A549 (cell line): ENCODE results near the gene GRIA1.

Source experiments
- CEBPB ChIP-seq, 2 experiments: fragments of >200 bp in 1 of 2; sonication (Bioruptor Twin) in 1 of 2; formaldehyde crosslinking in 1 of 2; IDR thresholded peaks; 2 replicates each; pipeline ENCODE4 v1.6.1; 2012 to 2016
- CTCF ChIP-seq: fragments of >200 bp; sonication (Bioruptor Twin); formaldehyde crosslinking; IDR thresholded peaks from 3 replicates; pipeline ENCODE4 v1.5.1; 2016
- EHMT2 ChIP-seq: fragments of 200-600 bp; sonication (generic); IDR thresholded peaks from 2 replicates; pipeline ENCODE4 v1.6.1; 2016; ENCODE audit warnings: antibody characterized with exemption, low read depth, mild to moderate bottlenecking, moderate library complexity
- EP300 ChIP-seq, 2 experiments: fragments of >200 bp; sonication (Bioruptor Twin); formaldehyde crosslinking; IDR thresholded peaks; 2 replicates in 1 of 2; 3 replicates in 1 of 2; pipeline ENCODE4 v1.6.1; 2016 to 2017
- FOXS1 ChIP-seq: fragments of 250-450 bp; sonication (Bioruptor Pico); IDR thresholded peaks from 2 replicates; pipeline ENCODE4 v1.5.0; 2020; ENCODE audit warnings: mild to moderate bottlenecking, moderate library complexity
- MYC ChIP-seq: IDR thresholded peaks from 2 replicates; pipeline ENCODE4 v1.6.1; 2012; ENCODE audit warnings: mild to moderate bottlenecking, inconsistent platforms, low read length, improper control_type of control experiment, borderline replicate concordance
- POLR2A ChIP-seq: IDR thresholded peaks from 2 replicates; pipeline ENCODE4 v1.6.1; 2012; ENCODE audit warnings: mild to moderate bottlenecking, low read length
- RCOR1 ChIP-seq: fragments of 150-350 bp; IDR thresholded peaks from 2 replicates; pipeline ENCODE4 v1.6.1; 2014; ENCODE audit warnings: antibody characterized with exemption, low read length, low read depth
- TF ChIP-seq, protein P1 (sequence below): IDR thresholded peaks from 2 replicates; pipeline ENCODE4 v1.6.1; 2012
- TF ChIP-seq, protein P2 (sequence below): fragments of 450-650 bp; IDR thresholded peaks from 2 replicates; pipeline ENCODE4 v1.6.1; 2014; ENCODE audit warnings: antibody characterized with exemption
- TF ChIP-seq, protein P3 (sequence below): IDR thresholded peaks from 2 replicates; pipeline ENCODE4 v1.6.1; 2012; ENCODE audit warnings: low read depth, borderline replicate concordance
- TF ChIP-seq, protein P4 (sequence below): fragments of 200-600 bp; sonication (generic); IDR thresholded peaks from 2 replicates; pipeline ENCODE4 v1.6.1; 2016; ENCODE audit warnings: antibody characterized with exemption, mild to moderate bottlenecking, moderate library complexity

DNA sequence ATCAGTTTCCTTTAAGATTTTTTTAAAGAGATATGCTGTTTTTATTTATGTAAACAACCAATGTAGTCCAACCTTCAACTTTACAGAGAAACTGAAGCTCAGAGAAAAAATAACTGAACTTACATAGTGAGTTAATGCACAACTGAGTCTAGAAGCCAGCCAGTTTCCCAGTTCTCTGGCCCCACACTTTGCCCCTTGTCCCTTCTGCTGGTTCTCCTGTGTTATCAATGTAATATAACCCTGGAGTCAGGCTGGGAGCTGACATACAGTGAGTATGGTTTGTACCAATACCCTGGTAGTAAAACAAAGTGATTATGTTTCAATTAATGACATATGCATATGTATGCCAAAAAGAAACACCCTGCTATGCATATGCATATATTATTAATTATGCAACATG, 32.2 kb upstream of the GRIA1 start:
- no peak for TF ChIP-seq CTCF
- TF ChIP-seq EP300 (IDR thresholded peaks at IDR 0.05) = no peak
- TF ChIP-seq POLR2A = no peak
- TF ChIP-seq FOXS1 (CRISPR knock-in tag) = no peak
- TF ChIP-seq, protein P1, sequence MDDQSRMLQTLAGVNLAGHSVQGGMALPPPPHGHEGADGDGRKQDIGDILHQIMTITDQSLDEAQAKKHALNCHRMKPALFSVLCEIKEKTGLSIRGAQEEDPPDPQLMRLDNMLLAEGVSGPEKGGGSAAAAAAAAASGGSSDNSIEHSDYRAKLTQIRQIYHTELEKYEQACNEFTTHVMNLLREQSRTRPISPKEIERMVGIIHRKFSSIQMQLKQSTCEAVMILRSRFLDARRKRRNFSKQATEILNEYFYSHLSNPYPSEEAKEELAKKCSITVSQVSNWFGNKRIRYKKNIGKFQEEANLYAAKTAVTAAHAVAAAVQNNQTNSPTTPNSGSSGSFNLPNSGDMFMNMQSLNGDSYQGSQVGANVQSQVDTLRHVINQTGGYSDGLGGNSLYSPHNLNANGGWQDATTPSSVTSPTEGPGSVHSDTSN = no peak
- TF ChIP-seq, protein P2, sequence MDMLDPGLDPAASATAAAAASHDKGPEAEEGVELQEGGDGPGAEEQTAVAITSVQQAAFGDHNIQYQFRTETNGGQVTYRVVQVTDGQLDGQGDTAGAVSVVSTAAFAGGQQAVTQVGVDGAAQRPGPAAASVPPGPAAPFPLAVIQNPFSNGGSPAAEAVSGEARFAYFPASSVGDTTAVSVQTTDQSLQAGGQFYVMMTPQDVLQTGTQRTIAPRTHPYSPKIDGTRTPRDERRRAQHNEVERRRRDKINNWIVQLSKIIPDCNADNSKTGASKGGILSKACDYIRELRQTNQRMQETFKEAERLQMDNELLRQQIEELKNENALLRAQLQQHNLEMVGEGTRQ = no peak
- TF ChIP-seq EHMT2 = no peak
- TF ChIP-seq, protein P3, sequence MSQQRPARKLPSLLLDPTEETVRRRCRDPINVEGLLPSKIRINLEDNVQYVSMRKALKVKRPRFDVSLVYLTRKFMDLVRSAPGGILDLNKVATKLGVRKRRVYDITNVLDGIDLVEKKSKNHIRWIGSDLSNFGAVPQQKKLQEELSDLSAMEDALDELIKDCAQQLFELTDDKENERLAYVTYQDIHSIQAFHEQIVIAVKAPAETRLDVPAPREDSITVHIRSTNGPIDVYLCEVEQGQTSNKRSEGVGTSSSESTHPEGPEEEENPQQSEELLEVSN = no peak
- TF ChIP-seq CEBPB (IDR thresholded peaks at IDR 0.05) = no peak
- no peak for TF ChIP-seq RCOR1
- no peak for TF ChIP-seq MYC
- TF ChIP-seq, protein P4, sequence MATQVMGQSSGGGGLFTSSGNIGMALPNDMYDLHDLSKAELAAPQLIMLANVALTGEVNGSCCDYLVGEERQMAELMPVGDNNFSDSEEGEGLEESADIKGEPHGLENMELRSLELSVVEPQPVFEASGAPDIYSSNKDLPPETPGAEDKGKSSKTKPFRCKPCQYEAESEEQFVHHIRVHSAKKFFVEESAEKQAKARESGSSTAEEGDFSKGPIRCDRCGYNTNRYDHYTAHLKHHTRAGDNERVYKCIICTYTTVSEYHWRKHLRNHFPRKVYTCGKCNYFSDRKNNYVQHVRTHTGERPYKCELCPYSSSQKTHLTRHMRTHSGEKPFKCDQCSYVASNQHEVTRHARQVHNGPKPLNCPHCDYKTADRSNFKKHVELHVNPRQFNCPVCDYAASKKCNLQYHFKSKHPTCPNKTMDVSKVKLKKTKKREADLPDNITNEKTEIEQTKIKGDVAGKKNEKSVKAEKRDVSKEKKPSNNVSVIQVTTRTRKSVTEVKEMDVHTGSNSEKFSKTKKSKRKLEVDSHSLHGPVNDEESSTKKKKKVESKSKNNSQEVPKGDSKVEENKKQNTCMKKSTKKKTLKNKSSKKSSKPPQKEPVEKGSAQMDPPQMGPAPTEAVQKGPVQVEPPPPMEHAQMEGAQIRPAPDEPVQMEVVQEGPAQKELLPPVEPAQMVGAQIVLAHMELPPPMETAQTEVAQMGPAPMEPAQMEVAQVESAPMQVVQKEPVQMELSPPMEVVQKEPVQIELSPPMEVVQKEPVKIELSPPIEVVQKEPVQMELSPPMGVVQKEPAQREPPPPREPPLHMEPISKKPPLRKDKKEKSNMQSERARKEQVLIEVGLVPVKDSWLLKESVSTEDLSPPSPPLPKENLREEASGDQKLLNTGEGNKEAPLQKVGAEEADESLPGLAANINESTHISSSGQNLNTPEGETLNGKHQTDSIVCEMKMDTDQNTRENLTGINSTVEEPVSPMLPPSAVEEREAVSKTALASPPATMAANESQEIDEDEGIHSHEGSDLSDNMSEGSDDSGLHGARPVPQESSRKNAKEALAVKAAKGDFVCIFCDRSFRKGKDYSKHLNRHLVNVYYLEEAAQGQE = no peak
